H1 (cell line): ENCODE measurements around the gene TGM4. TPM values are rescaled to one million over a fixed set of nuclear protein-coding genes. Genes with fewer than 3 reads are reported as not detected.

Source experiments
- CTCF ChIA-PET: fragments of 300-600 bp; sonication (Branson Sonifier 250); formaldehyde crosslinking; loops from one replicate; lab custom pipeline; 2021; ENCODE audit not compliant: partially characterized antibody; lab: Charles Lee
- POLR2A ChIA-PET: fragments of 300-600 bp; sonication (Branson Sonifier 250); formaldehyde crosslinking; loops from one replicate; lab custom pipeline; 2021; ENCODE audit warnings: inconsistent platforms; ENCODE audit not compliant: partially characterized antibody; lab: Charles Lee
- DNase-seq, 2 experiments: peaks; one replicate each; pipeline versions ENCODE4 v3.0.0 to v3.0.0-alpha.2; 2010 to 2022; ENCODE audit warnings: low spot score in 2 of 2, low read depth in 1 of 2, mixed read lengths in 1 of 2
- FAIRE-seq: peaks from 2 replicates; lab custom pipeline; 2011; peaks lifted over from hg19 to GRCh38; lab: Jason Lieb, UNC
- H2AFZ ChIP-seq: 2 replicates; pipeline ENCODE4 v1.8.1; 2012; ENCODE audit warnings: low read length, inconsistent platforms
- H2AK5ac ChIP-seq: 2 replicates; pipeline ENCODE4 v1.6.1; 2013; ENCODE audit warnings: low read depth, low read length
- H2BK120ac ChIP-seq: replicated peaks from 2 replicates; pipeline ENCODE3; 2013; ENCODE audit warnings: low read depth, low read length, inconsistent platforms
- H2BK12ac ChIP-seq: 2 replicates; pipeline ENCODE4 v1.6.1; 2013; ENCODE audit warnings: low read depth, low read length
- H2BK15ac ChIP-seq: 2 replicates; pipeline ENCODE4 v1.6.1; 2013; ENCODE audit warnings: low read length
- H2BK20ac ChIP-seq: 2 replicates; pipeline ENCODE4 v1.6.1; 2013; ENCODE audit warnings: low read length
- H2BK5ac ChIP-seq: 2 replicates; pipeline ENCODE4 v1.6.1; 2013; ENCODE audit warnings: low read depth, low read length
- H3K14ac ChIP-seq: 2 replicates; pipeline ENCODE4 v1.6.1; 2013; ENCODE audit warnings: inconsistent platforms; ENCODE audit not compliant: insufficient read length
- H3K18ac ChIP-seq: 2 replicates; pipeline ENCODE4 v1.6.1; 2013; ENCODE audit warnings: low read length; ENCODE audit errors: extremely low read depth
- H3K23ac ChIP-seq: 2 replicates; pipeline ENCODE4 v1.6.1; 2013; ENCODE audit warnings: inconsistent platforms; ENCODE audit not compliant: insufficient read length
- H3K23me2 ChIP-seq: 2 replicates; pipeline ENCODE4 v1.6.1; 2013; ENCODE audit warnings: low read depth, low read length
- H3K27ac ChIP-seq: 2 replicates; pipeline ENCODE4 v1.6.1; 2011; ENCODE audit warnings: low read depth, low read length, inconsistent platforms
- H3K27me3 ChIP-seq, 4 experiments: replicated peaks in 1 of 4; 1 replicate in 1 of 4; 2 replicates in 3 of 4; pipeline versions ENCODE4 v1.6.1 to v1.8.1; 2011 to 2013; ENCODE audit warnings: low read length in 3 of 4, mild to moderate bottlenecking in 3 of 4, inconsistent platforms in 2 of 4, mixed read lengths in 2 of 4, moderate library complexity in 1 of 4; ENCODE audit not compliant: control insufficient read depth in 3 of 4, insufficient read depth in 3 of 4; ENCODE audit errors: extremely low read depth in 1 of 4
- H3K36me3 ChIP-seq, 4 experiments: 2 replicates each; pipeline versions ENCODE4 v1.6.1 to v1.8.1; 2011 to 2013; ENCODE audit warnings: mild to moderate bottlenecking in 4 of 4, low read length in 3 of 4, moderate library complexity in 2 of 4, control low read depth in 1 of 4, inconsistent platforms in 1 of 4; ENCODE audit not compliant: insufficient read depth in 4 of 4, control insufficient read depth in 2 of 4
- H3K4ac ChIP-seq: replicated peaks from 2 replicates; pipeline ENCODE3; 2013; ENCODE audit warnings: low read length, low read depth, mixed read lengths, inconsistent platforms; ENCODE audit not compliant: insufficient read length
- H3K4me1 ChIP-seq, 4 experiments: replicated peaks in 1 of 4; 1 replicate in 1 of 4; 2 replicates in 3 of 4; pipeline versions ENCODE4 v1.6.1 to v1.8.1; 2011 to 2013; ENCODE audit warnings: low read length in 3 of 4, inconsistent platforms in 2 of 4, mixed read lengths in 1 of 4; ENCODE audit not compliant: insufficient read depth in 4 of 4, control insufficient read depth in 3 of 4
- H3K4me2 ChIP-seq, 2 experiments: 2 replicates each; pipeline versions ENCODE4 v1.6.1 to v1.8.1; 2011 to 2013; ENCODE audit warnings: low read depth in 2 of 2, low read length in 2 of 2, control low read depth in 1 of 2, inconsistent platforms in 1 of 2, mild to moderate bottlenecking in 1 of 2; ENCODE audit not compliant: insufficient read depth in 1 of 2
- H3K4me3 ChIP-seq, 4 experiments: fragments of 200-600, 300-600 bp in 1 of 4; sonication (generic), shearing (Covaris generic), sonication (Bioruptor Twin) in 1 of 4; 2 replicates each; pipeline versions ENCODE4 v1.5.1 to v1.8.1; 2011 to 2016; ENCODE audit warnings: low read length in 4 of 4, low read depth in 3 of 4, control low read depth in 2 of 4, inconsistent platforms in 2 of 4, mild to moderate bottlenecking in 2 of 4, mixed read lengths in 1 of 4, moderate library complexity in 1 of 4; ENCODE audit not compliant: insufficient read depth in 2 of 4; ENCODE audit errors: extremely low read depth in 1 of 4
- H3K56ac ChIP-seq: replicated peaks from 2 replicates; pipeline ENCODE3; 2013; ENCODE audit warnings: low read depth, mild to moderate bottlenecking, mixed read lengths, low read length, inconsistent platforms; ENCODE audit not compliant: insufficient read length
- H3K79me1 ChIP-seq: 2 replicates; pipeline ENCODE4 v1.6.1; 2013; ENCODE audit warnings: low read depth, low read length, control low read depth
- H3K79me2 ChIP-seq, 2 experiments: 2 replicates each; pipeline versions ENCODE4 v1.6.1 to v1.8.1; 2012 to 2013; ENCODE audit warnings: low read length in 2 of 2, mild to moderate bottlenecking in 2 of 2, inconsistent platforms in 1 of 2; ENCODE audit not compliant: insufficient read depth in 2 of 2, control insufficient read depth in 1 of 2
- H3K9ac ChIP-seq, 4 experiments: replicated peaks in 1 of 4; 1 replicate in 1 of 4; 2 replicates in 3 of 4; pipeline versions ENCODE4 v1.6.1 to v1.8.1; 2011 to 2013; ENCODE audit warnings: low read depth in 3 of 4, low read length in 3 of 4, control low read depth in 2 of 4, mild to moderate bottlenecking in 2 of 4, moderate library complexity in 2 of 4, inconsistent platforms in 1 of 4; ENCODE audit errors: extremely low read depth in 1 of 4
- H3K9me3 ChIP-seq, 2 experiments: 2 replicates each; pipeline versions ENCODE4 v1.6.1 to v1.8.1; 2012 to 2013; ENCODE audit warnings: mild to moderate bottlenecking in 2 of 2, moderate library complexity in 2 of 2, control low read depth in 1 of 2, inconsistent platforms in 1 of 2, low read depth in 1 of 2, low read length in 1 of 2, mixed read lengths in 1 of 2; ENCODE audit not compliant: insufficient read depth in 2 of 2
- H4K20me1 ChIP-seq, 2 experiments: replicated peaks in 1 of 2; 2 replicates each; pipeline versions ENCODE3 to v1.8.1; 2011 to 2013; ENCODE audit warnings: inconsistent platforms in 2 of 2, low read length in 2 of 2, mild to moderate bottlenecking in 1 of 2; ENCODE audit not compliant: insufficient read depth in 2 of 2, control insufficient read depth in 1 of 2
- H4K5ac ChIP-seq: 2 replicates; pipeline ENCODE4 v1.6.1; 2013; ENCODE audit warnings: low read length, low read depth, mixed read lengths, inconsistent platforms; ENCODE audit not compliant: insufficient read length
- H4K8ac ChIP-seq: 2 replicates; pipeline ENCODE4 v1.8.0; 2013; ENCODE audit warnings: mild to moderate bottlenecking, moderate library complexity, low read length, inconsistent platforms; ENCODE audit not compliant: insufficient read depth; ENCODE audit errors: extremely low read depth
- H4K91ac ChIP-seq: replicated peaks from 2 replicates; pipeline ENCODE3; 2013; ENCODE audit warnings: low read length, mixed read lengths, inconsistent platforms; ENCODE audit not compliant: insufficient read length
- ATF3 ChIP-seq: IDR thresholded peaks from 2 replicates; pipeline ENCODE4 v1.6.1; 2011; ENCODE audit warnings: low read depth, mild to moderate bottlenecking, low read length; ENCODE audit not compliant: insufficient read depth
- CHD1 ChIP-seq: IDR thresholded peaks from 2 replicates; pipeline ENCODE4 v1.6.1; 2012; ENCODE audit warnings: low read depth, low read length, improper control_type of control experiment
- EGR1 ChIP-seq: IDR thresholded peaks from 2 replicates; pipeline ENCODE4 v1.6.1; 2011; ENCODE audit warnings: low read depth, low read length, borderline replicate concordance
- EP300 ChIP-seq, 2 experiments: IDR thresholded peaks; 1 replicate in 1 of 2; 2 replicates in 1 of 2; pipeline ENCODE4 v1.6.1; 2011 to 2012; ENCODE audit warnings: low read depth in 2 of 2, low read length in 2 of 2, mild to moderate bottlenecking in 2 of 2, borderline replicate concordance in 1 of 2, inconsistent platforms in 1 of 2, moderate library complexity in 1 of 2
- HDAC2 ChIP-seq, 2 experiments: fragments of 300-600 bp in 1 of 2; sonication (generic) in 1 of 2; IDR thresholded peaks; 2 replicates each; pipeline ENCODE4 v1.6.1; 2011 to 2012; ENCODE audit warnings: low read depth in 2 of 2, low read length in 2 of 2, mild to moderate bottlenecking in 2 of 2, moderate library complexity in 2 of 2, borderline replicate concordance in 1 of 2, inconsistent platforms in 1 of 2
- HDAC6 ChIP-seq: IDR thresholded peaks from one replicate; pipeline ENCODE4 v1.7.1; 2012; ENCODE audit warnings: low read depth, mild to moderate bottlenecking, inconsistent platforms, low read length, moderate library complexity
- RAD21 ChIP-seq, 2 experiments: IDR thresholded peaks in 1 of 2; conservative IDR thresholded peaks in 1 of 2; 2 replicates each; pipeline ENCODE4 v1.6.1; 2011; ENCODE audit warnings: low read depth in 2 of 2, low read length in 2 of 2, improper control_type of control experiment in 1 of 2, inconsistent platforms in 1 of 2, mild to moderate bottlenecking in 1 of 2, moderate library complexity in 1 of 2
- SAP30 ChIP-seq: fragments of 300-600 bp; sonication (generic); IDR thresholded peaks from 2 replicates; pipeline ENCODE4 v1.7.1; 2012; ENCODE audit warnings: low read length, moderate library complexity, mild to moderate bottlenecking, inconsistent platforms; ENCODE audit not compliant: insufficient read depth, insufficient replicate concordance
- SIRT6 ChIP-seq: IDR thresholded peaks from one replicate; pipeline ENCODE4 v1.7.1; 2012; ENCODE audit warnings: low read length, inconsistent platforms
- TAF7 ChIP-seq: optimal IDR thresholded peaks from 2 replicates; pipeline ENCODE3; 2011; ENCODE audit warnings: low read depth, mild to moderate bottlenecking, inconsistent platforms, low read length, moderate library complexity, borderline replicate concordance
- TBP ChIP-seq: IDR thresholded peaks from 2 replicates; pipeline ENCODE4 v1.6.1; 2011; ENCODE audit warnings: low read depth, low read length, improper control_type of control experiment
- ZNF274 ChIP-seq: IDR thresholded peaks from 2 replicates; pipeline ENCODE4 v1.7.0; 2012; ENCODE audit warnings: low read length, borderline replicate concordance; ENCODE audit errors: extremely low read depth
- WGBS, 2 experiments: shearing (Covaris generic) in 1 of 2; methylation state at CpG; one replicate each; pipeline versions ENCODE4 v1.1.6 to v1.1.7; 2013 to 2015; ENCODE audit warnings: low lambda C conversion rate in 2 of 2, mixed read lengths in 2 of 2, inconsistent platforms in 1 of 2, low coverage in 1 of 2, missing lambda C conversion rate in 1 of 2; ENCODE audit not compliant: insufficient replicate concordance in 2 of 2, insufficient coverage in 1 of 2, insufficient read length in 1 of 2; ENCODE audit errors: extremely low coverage in 1 of 2, missing lambda C conversion rate in 1 of 2; 5-methylcytosine and 5-hydroxymethylcytosine counted together
- polyA plus RNA-seq, 7 experiments: library from polyadenylated mRNA; depleted of rRNA in 3 of 7; stranded (reverse) in 5 of 7; unstranded in 2 of 7; fragments of >200 nt in 5 of 7; fragments of 200-250 nt in 2 of 7; gene quantifications; 1 replicate in 5 of 7; 2 replicates in 1 of 7; 4 replicates in 1 of 7; pipeline versions ENCODE4 v1.2.1 to v1.2.3, GENCODE V29; 2011 to 2013; ENCODE audit warnings: missing spikeins in 2 of 7, mixed read lengths in 2 of 7
- total RNA-seq: library from RNA; stranded (reverse); fragmentation: NEBNext Ultra II Directional; extraction: Animal tissue kit (Norgen Biotek cat#: 25700); gene quantifications from 2 replicates; pipeline ENCODE4 v1.2.1, GENCODE V29; 2021

Gene TGM4
- total and polyA plus RNA-seq, 2 of the 8 experiments (the other 6 are each of a cell fraction or from before 2014, with no cell fraction given) = 0.02 TPM; not detected in 1

- FAIRE-seq = no peak
- WGBS, 2 experiments = 83% methylated on average over 7 of the region's 7 CpGs; no CpG with 5 or more reads in 1 of the 2 experiments
- no peak overlapping the region for H2BK20ac ChIP-seq
- TF ChIP-seq SAP30 (no peak), RAD21 (IDR thresholded peaks at IDR 0.05 in 1 of 2, conservative IDR thresholded peaks at IDR 0.05 in 1 of 2; ENCODE audit: low read depth in 2 of 2, low read length in 2 of 2) (no peak), CHD1 (no peak), ZNF274 (no peak), HDAC2 (IDR thresholded peaks at IDR 0.05; ENCODE audit: borderline replicate concordance in 1 of 2, low read depth in 2 of 2, low read length in 2 of 2) (no peak), EP300 (IDR thresholded peaks at IDR 0.05; ENCODE audit: borderline replicate concordance in 1 of 2, low read depth in 2 of 2, low read length in 2 of 2) (no peak), HDAC6 (no peak), SIRT6 (no peak), ATF3 (no peak), TBP (no peak), TAF7 (no peak), EGR1 (no peak)
These were observed 52.5 kb downstream of the TGM4 start for GRCh38 chr3:44926921-44927320.

More at GRCh38 chr3:44926921-44927320, 52.5 kb downstream of the TGM4 start:
- Histone ChIP-seq H4K20me1 (peaks cover 6% of the 10 kb centered on the region in 2 experiments), H4K5ac (no peak overlapping the region), H2BK120ac (no peak overlapping the region), H3K14ac (no peak overlapping the region), H2BK15ac (no peak overlapping the region), H3K4me2 (no peak overlapping the region), H3K23me2 (no peaks in the 10 kb centered on the region), H3K23ac (no peak overlapping the region), H3K79me2 (no peaks in the 10 kb centered on the region), H3K27me3 (no peaks in the 10 kb centered on the region), H2BK12ac (no peak overlapping the region), H3K4ac (no peak overlapping the region), H4K91ac (no peak overlapping the region), H3K4me3 (no peak overlapping the region), H4K8ac (no peak overlapping the region), H2BK5ac (no peak overlapping the region), H2AK5ac (no peak overlapping the region), H3K79me1 (no peaks in the 10 kb centered on the region), H3K36me3 (peaks cover 5 to 18% (median 8%) of the 10 kb centered on the region in 4 experiments; a peak in 6 of 8 replicates), H2AFZ (no peak overlapping the region), H3K27ac (no peak overlapping the region), H3K9ac (no peak overlapping the region), H3K56ac (no peak overlapping the region), H3K4me1 (no peaks in the 10 kb centered on the region), H3K18ac (no peak overlapping the region), H3K9me3 (no peaks in the 10 kb centered on the region)
- ChIA-PET POLR2A (interaction anchor here (1.1 to 1.2 kb wide), 2 partner anchors 24 to 48 kb away, joined by 3 read pairs; no protein-coding TSS in a partner anchor), CTCF (interaction anchor here (0.9 to 9.0 kb wide), 7 partner anchors 12 to 62 kb away, joined by 3 to 69 read pairs (median 4); no protein-coding TSS in a partner anchor)
- DNase-seq = no peak
